GM23248 (cell line): ENCODE results near the gene DNAJC2. TPM values are rescaled to one million over a fixed set of nuclear protein-coding genes. Genes with fewer than 3 reads are reported as not detected.
A peak's percentile ranks its signal among the peaks of the same experiment; 100 is the strongest.

Experiments
- DNase-seq: peaks from one replicate; pipeline ENCODE4 v3.0.0-alpha.2; 2015
- H2AFZ ChIP-seq: fragments of 200-600 bp; sonication (generic); 2 replicates; pipeline ENCODE4 v1.6.1; 2016; ENCODE audit warnings: antibody characterized with exemption
- H3F3A ChIP-seq: fragments of 200-600 bp; sonication (generic); 2 replicates; pipeline ENCODE4 v1.6.1; 2016; ENCODE audit warnings: mild to moderate bottlenecking, antibody characterized with exemption, mixed run types; ENCODE audit not compliant: insufficient read depth
- H3K27ac ChIP-seq: fragments of 200-600 bp; sonication (generic); 2 replicates; pipeline ENCODE4 v1.5.1; 2016; ENCODE audit warnings: mild to moderate bottlenecking
- H3K27me3 ChIP-seq: fragments of 200-600 bp; sonication (generic); replicated peaks from 2 replicates; pipeline ENCODE4 v1.6.1; 2016; ENCODE audit warnings: mild to moderate bottlenecking; ENCODE audit not compliant: insufficient read depth
- H3K36me3 ChIP-seq: fragments of 200-600 bp; sonication (generic); 2 replicates; pipeline ENCODE4 v1.6.1; 2016; ENCODE audit warnings: low read depth, mild to moderate bottlenecking
- H3K4me1 ChIP-seq: fragments of 200-600 bp; sonication (generic); 2 replicates; pipeline ENCODE4 v1.6.1; 2016; ENCODE audit warnings: mild to moderate bottlenecking; ENCODE audit not compliant: insufficient read depth
- H3K4me2 ChIP-seq: fragments of 200-600 bp; sonication (generic); one replicate; pipeline ENCODE4 v1.6.1; 2016; ENCODE audit warnings: mild to moderate bottlenecking; ENCODE audit not compliant: unreplicated experiment
- H3K4me3 ChIP-seq: fragments of 200-600 bp; sonication (generic); 2 replicates; pipeline ENCODE4 v1.5.1; 2016; ENCODE audit warnings: mild to moderate bottlenecking
- H3K79me2 ChIP-seq: fragments of 200-600 bp; sonication (generic); 2 replicates; pipeline ENCODE4 v1.6.1; 2016; ENCODE audit warnings: mild to moderate bottlenecking; ENCODE audit not compliant: insufficient read depth
- H3K9ac ChIP-seq: fragments of 200-600 bp; sonication (generic); 2 replicates; pipeline ENCODE4 v1.6.1; 2016; ENCODE audit warnings: mild to moderate bottlenecking
- H3K9me2 ChIP-seq: fragments of 200-600 bp; sonication (generic); 2 replicates; pipeline ENCODE4 v1.6.1; 2016; ENCODE audit warnings: mixed run types, mild to moderate bottlenecking, moderate library complexity; ENCODE audit not compliant: insufficient read depth
- H3K9me3 ChIP-seq: fragments of 200-600 bp; sonication (generic); one replicate; pipeline ENCODE4 v1.6.1; 2017; ENCODE audit warnings: low read depth
- H4K20me1 ChIP-seq: fragments of 200-600 bp; sonication (generic); 2 replicates; pipeline ENCODE4 v1.6.0; 2016; ENCODE audit not compliant: insufficient read depth
- EZH2 ChIP-seq: fragments of 200-600 bp; sonication (generic); IDR thresholded peaks from 2 replicates; pipeline ENCODE4 v1.6.1; 2018; ENCODE audit warnings: antibody characterized with exemption, mild to moderate bottlenecking; ENCODE audit not compliant: insufficient read depth, poor library complexity, severe bottlenecking
- EZH2phosphoT487 ChIP-seq: fragments of 200-600 bp; sonication (generic); IDR thresholded peaks from 2 replicates; pipeline ENCODE4 v1.6.1; 2018; ENCODE audit warnings: antibody characterized with exemption, moderate library complexity, mild to moderate bottlenecking, low read depth; ENCODE audit not compliant: insufficient read depth
- WGBS, 2 experiments: methylation state at CpG; one replicate each; pipeline ENCODE4 v1.1.6; 2015 to 2017; ENCODE audit warnings: low lambda C conversion rate in 2 of 2, low coverage in 1 of 2; ENCODE audit errors: missing lambda C conversion rate in 2 of 2; 5-methylcytosine and 5-hydroxymethylcytosine counted together
- in situ Hi-C: fragments of 300-500 bp; cut with MboI; formaldehyde crosslinking; loops from 2 replicates; pipeline ENCODE4 v1.15.0; 2020
- polyA plus RNA-seq: library from polyadenylated mRNA; unstranded; fragments of >200 nt; fragmentation: Nextera tagmentation; extraction: Ambion mirVana; gene quantifications from 2 replicates; pipeline ENCODE4 v1.2.1, GENCODE V29; 2016
- total RNA-seq: library from RNA; depleted of rRNA; stranded (reverse); fragments of >200 nt; shearing (Covaris generic); gene quantifications from 2 replicates; pipeline ENCODE4 v1.2.3, GENCODE V29; 2014

Gene DNAJC2
- total and polyA plus RNA-seq, 2 experiments from 2014 or later: 19.3 to 36.6 TPM

- no peak overlapping the region for H2AFZ ChIP-seq
- 18 to 29% methylated on average over 1 of the region's 1 CpG for WGBS, 2 experiments
- in situ Hi-C loops: no loop called here
Observed at GRCh38 chr7:103349805-103350204, 5.2 kb upstream of the DNAJC2 start.

GRCh38 chr7:103348959-103349358 is 4.4 kb upstream of the DNAJC2 start:
- H3K27ac ChIP-seq: no peak overlapping the region
- no peaks in the 10 kb centered on the region for H3K27me3 ChIP-seq
- H3F3A ChIP-seq: peaks cover 14% of the 10 kb centered on the region; the same call in 1 of the 2 replicates

More at GRCh38 chr7:103349805-103350204, 5.2 kb upstream of the DNAJC2 start:
- Histone ChIP-seq H3F3A (peaks cover 14% of the 10 kb centered on the region; the same call in 1 of the 2 replicates), H3K27me3 (no peaks in the 10 kb centered on the region), H4K20me1 (0 out of 2 replicates have a peak, but pooled peaks cover 6% of the 10 kb centered on the region), H3K27ac (no peak overlapping the region), H3K9me2 (no peaks in the 10 kb centered on the region), H3K36me3 (peaks cover 9% of the 10 kb centered on the region), H3K4me2 (peak overlapping the region; percentile 95), H3K4me1 (peaks cover 36% of the 10 kb centered on the region), H3K9me3 (no peaks in the 10 kb centered on the region), H3K79me2 (peaks cover 97% of the 10 kb centered on the region), H3K4me3 (peak overlapping the region; percentile 92), H3K9ac (no peak overlapping the region; the same call in 1 of the 2 replicates)
- no peak for TF ChIP-seq EZH2
- TF ChIP-seq EZH2phosphoT487: no peak
- no peak for DNase-seq

GRCh38 chr7:103348452-103348851 is 3.9 kb upstream of the DNAJC2 start:
- Histone ChIP-seq H3K36me3 (peaks cover 7% of the 10 kb centered on the region), H3K27me3 (no peaks in the 10 kb centered on the region), H3K9me2 (no peaks in the 10 kb centered on the region), H3K4me1 (peaks cover 37% of the 10 kb centered on the region), H4K20me1 (0 out of 2 replicates have a peak, but pooled peaks cover 6% of the 10 kb centered on the region), H2AFZ (no peak overlapping the region), H3K4me2 (peak overlapping the region; percentile 95), H3K27ac (peak overlapping the region; percentile 88; the same call in 1 of the 2 replicates), H3K9ac (peak overlapping the region; percentile 98), H3F3A (peaks cover 14% of the 10 kb centered on the region; the same call in 1 of the 2 replicates), H3K79me2 (peaks cover 97% of the 10 kb centered on the region), H3K4me3 (peak overlapping the region; percentile 92), H3K9me3 (no peaks in the 10 kb centered on the region)
- no peak for TF ChIP-seq EZH2
- TF ChIP-seq EZH2phosphoT487: no peak
- in situ Hi-C loops: no loop called here
- WGBS, 2 experiments: 7% methylated on average over 13 of the region's 13 CpGs
- peak; percentile 23 for DNase-seq

More at GRCh38 chr7:103348959-103349358, 4.4 kb upstream of the DNAJC2 start:
- H3K4me1 ChIP-seq: peaks cover 36% of the 10 kb centered on the region
- no peaks in the 10 kb centered on the region for H3K9me2 ChIP-seq
- no peaks in the 10 kb centered on the region for H3K9me3 ChIP-seq
- peak overlapping the region; percentile 92 for H3K4me3 ChIP-seq
- DNase-seq: no peak
- peaks cover 97% of the 10 kb centered on the region for H3K79me2 ChIP-seq
- peaks cover 7% of the 10 kb centered on the region for H3K36me3 ChIP-seq
- peak overlapping the region; percentile 95 for H3K4me2 ChIP-seq
- H4K20me1 ChIP-seq: 0 out of 2 replicates have a peak, but pooled peaks cover 6% of the 10 kb centered on the region
- TF ChIP-seq EZH2 (no peak), EZH2phosphoT487 (no peak)
- 45 to 50% methylated on average over 2 of the region's 2 CpGs for WGBS, 2 experiments
- peak overlapping the region; percentile 98 for H3K9ac ChIP-seq
- no peak overlapping the region for H2AFZ ChIP-seq
- in situ Hi-C loops: no loop called here

GRCh38 chr7:103347507-103348267 is 3.1 kb upstream of the DNAJC2 start, which contains the start of gene PSMC2:
PSMC2 (plus strand) TSS chr7:103347643; CDS start chr7:103347712, 69 bp downstream.
- H4K20me1 ChIP-seq: 0 out of 2 replicates have a peak, but pooled peaks cover 6% of the 10 kb centered on the region
- H3K9me3 ChIP-seq: no peaks in the 10 kb centered on the region
- peak within 1 kb of the TSS; percentile 88 for H3K27ac ChIP-seq
- H3F3A ChIP-seq: peaks cover 14% of the 10 kb centered on the region; the same call in 1 of the 2 replicates
- peaks cover 1% of the 10 kb centered on the region for H3K36me3 ChIP-seq
- H3K4me2 ChIP-seq: peak within 1 kb of the TSS; percentile 95
- in situ Hi-C loops: no loop called here
- 1 to 2% methylated on average over 25 of the region's 25 CpGs for WGBS, 2 experiments
- H3K79me2 ChIP-seq: peaks cover 97% of the 10 kb centered on the region
- H3K27me3 ChIP-seq: no peaks in the 10 kb centered on the region
- no peaks in the 10 kb centered on the region for H3K9me2 ChIP-seq
- peak; percentile 93 for DNase-seq
- peak within 1 kb of the TSS; percentile 99 for H2AFZ ChIP-seq
- TF ChIP-seq EZH2 (no peak), EZH2phosphoT487 (no peak)
- peak within 1 kb of the TSS; percentile 98 for H3K9ac ChIP-seq
- peak within 1 kb of the TSS; percentile 92 for H3K4me3 ChIP-seq
- H3K4me1 ChIP-seq: peaks cover 41% of the 10 kb centered on the region
